Osteocyte (in vitro differentiated cells): Measurements from ENCODE around the gene EID1. TPM values are rescaled to one million over a fixed set of nuclear protein-coding genes. Genes with fewer than 3 reads are reported as not detected.

Source experiments
- DNase-seq: peaks from one replicate; pipeline ENCODE4 v3.0.0; 2021; ENCODE audit warnings: mixed read lengths; ENCODE audit not compliant: unreplicated experiment; ENCODE audit errors: extremely low spot score
- H3K27ac Mint-ChIP-seq: one replicate; pipeline ENCODE4 v1.8.0; 2021; ENCODE audit warnings: mild to moderate bottlenecking, mixed read lengths; ENCODE audit not compliant: unreplicated experiment
- H3K27me3 Mint-ChIP-seq: one replicate; pipeline ENCODE4 v1.8.0; 2021; ENCODE audit warnings: mixed read lengths; ENCODE audit not compliant: unreplicated experiment
- H3K36me3 Mint-ChIP-seq: one replicate; pipeline ENCODE4 v1.8.0; 2021; ENCODE audit warnings: mixed read lengths; ENCODE audit not compliant: unreplicated experiment
- H3K4me1 Mint-ChIP-seq: one replicate; pipeline ENCODE4 v1.8.0; 2021; ENCODE audit warnings: mixed read lengths; ENCODE audit not compliant: unreplicated experiment
- H3K4me3 Mint-ChIP-seq: one replicate; pipeline ENCODE4 v1.8.0; 2021; ENCODE audit warnings: mild to moderate bottlenecking, moderate library complexity, mixed read lengths; ENCODE audit not compliant: unreplicated experiment
- H3K9me3 Mint-ChIP-seq: one replicate; pipeline ENCODE4 v1.8.0; 2021; ENCODE audit warnings: mixed read lengths; ENCODE audit not compliant: unreplicated experiment
- CTCF ChIP-seq: fragments of 200-600 bp; sonication (generic); IDR thresholded peaks from 2 replicates; pipeline ENCODE4 v1.5.0; 2021; ENCODE audit warnings: antibody characterized with exemption, mild to moderate bottlenecking, moderate library complexity
- total RNA-seq: library from RNA; stranded (reverse); gene quantifications from 2 replicates; pipeline ENCODE4 v1.2.1, GENCODE V29; 2021

The EID1 gene
- total RNA-seq, 1 donor from 2014 or later = 185 TPM

GRCh38 chr15:48914717-48915116 lies 36.8 kb downstream of the EID1 start:
- Mint-ChIP-seq H3K4me1 (no peaks in the 10 kb centered on the region), H3K27ac (no peak overlapping the region)
- TF ChIP-seq CTCF = no peak

GRCh38 chr15:48915861-48916260 lies 37.9 kb downstream of the EID1 start:
- Mint-ChIP-seq H3K27ac (no peak overlapping the region), H3K27me3 (no peaks in the 10 kb centered on the region), H3K4me3 (no peak overlapping the region), H3K4me1 (no peaks in the 10 kb centered on the region), H3K9me3 (peaks cover 3% of the 10 kb centered on the region), H3K36me3 (no peaks in the 10 kb centered on the region)
- no peak for TF ChIP-seq CTCF
- no peak for DNase-seq

More at GRCh38 chr15:48914717-48915116, 36.8 kb downstream of the EID1 start:
- no peaks in the 10 kb centered on the region for H3K27me3 Mint-ChIP-seq
- no peaks in the 10 kb centered on the region for H3K36me3 Mint-ChIP-seq
- H3K9me3 Mint-ChIP-seq = peaks cover 9% of the 10 kb centered on the region
- no peak for DNase-seq
- no peak overlapping the region for H3K4me3 Mint-ChIP-seq

GRCh38 chr15:48916721-48917120 lies 38.8 kb downstream of the EID1 start:
- H3K27me3 Mint-ChIP-seq = no peaks in the 10 kb centered on the region
- no peak for DNase-seq
- no peak for TF ChIP-seq CTCF
- no peaks in the 10 kb centered on the region for H3K9me3 Mint-ChIP-seq
- no peak overlapping the region for H3K27ac Mint-ChIP-seq
- H3K36me3 Mint-ChIP-seq = no peaks in the 10 kb centered on the region
- H3K4me3 Mint-ChIP-seq = no peak overlapping the region
- H3K4me1 Mint-ChIP-seq = no peaks in the 10 kb centered on the region

DNA sequence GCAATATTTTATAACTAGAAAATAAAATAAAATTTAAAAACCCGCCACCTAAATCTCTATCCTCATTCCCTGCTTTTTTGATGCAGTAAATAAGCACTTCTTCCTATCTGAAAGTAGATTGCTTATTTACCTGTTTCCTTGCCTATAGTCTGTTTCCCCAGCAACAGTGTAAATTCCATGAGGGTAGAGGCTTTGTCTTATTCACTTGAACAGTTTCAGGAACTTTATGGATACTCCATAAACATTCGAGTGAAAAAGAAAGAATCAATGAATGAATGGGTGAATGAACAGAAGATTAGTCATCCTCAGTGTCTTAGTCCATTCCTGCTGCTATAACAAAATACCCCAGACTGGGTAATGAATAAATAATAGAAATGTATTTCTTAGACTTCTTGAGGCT lies 44.1 kb downstream of the EID1 start:
- no peak for DNase-seq
- Mint-ChIP-seq H3K27me3 (no peaks in the 10 kb centered on the region), H3K9me3 (peaks cover 6% of the 10 kb centered on the region), H3K4me1 (peaks cover 15% of the 10 kb centered on the region), H3K4me3 (no peak overlapping the region), H3K27ac (no peak overlapping the region), H3K36me3 (no peaks in the 10 kb centered on the region)
- no peak for TF ChIP-seq CTCF

DNA sequence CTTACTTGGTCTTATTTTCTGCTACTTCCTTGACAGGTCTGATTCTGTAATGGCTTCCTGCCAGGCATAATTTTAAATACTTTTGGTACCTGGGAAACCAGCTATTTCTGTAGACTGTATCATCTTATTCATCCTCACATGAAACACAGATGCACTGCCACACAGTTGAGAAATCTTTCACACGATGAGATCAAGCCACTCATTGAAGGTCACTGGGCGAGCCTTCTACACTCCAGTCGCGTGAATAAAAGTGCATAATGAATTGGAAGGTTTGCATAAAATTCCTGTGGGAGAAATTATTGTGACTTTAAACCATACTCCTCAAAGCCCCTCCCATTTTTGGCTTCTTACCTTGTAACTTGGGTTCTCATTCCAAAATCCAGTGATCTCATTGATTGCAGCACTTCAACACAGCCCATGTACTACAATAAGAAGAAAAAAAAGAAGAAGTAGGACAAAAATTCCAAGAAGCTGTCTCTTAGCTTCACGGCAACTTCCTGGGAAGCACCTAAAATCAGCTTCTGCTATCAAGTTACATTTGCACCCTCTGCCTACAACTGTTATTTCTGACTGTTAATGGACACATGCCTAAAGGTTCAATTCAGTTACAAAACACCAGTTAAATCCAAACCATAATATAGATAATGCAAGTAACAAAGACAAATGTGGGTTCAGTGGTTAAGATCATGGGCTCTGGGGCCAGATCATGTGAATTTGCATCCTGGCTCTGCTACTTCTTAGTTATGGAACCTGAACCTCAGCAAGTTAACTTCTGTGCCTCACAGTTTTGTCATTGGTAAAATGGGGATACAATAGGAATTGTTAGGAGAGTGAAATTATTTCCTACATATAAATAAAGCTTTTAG lies 46.8 kb downstream of the EID1 start:
- Mint-ChIP-seq H3K27ac (peak overlapping the region; percentile 61), H3K27me3 (no peaks in the 10 kb centered on the region), H3K36me3 (no peaks in the 10 kb centered on the region), H3K4me1 (peaks cover 27% of the 10 kb centered on the region), H3K4me3 (no peak overlapping the region), H3K9me3 (peaks cover 6% of the 10 kb centered on the region)
- DNase-seq = no peak
- no peak for TF ChIP-seq CTCF
